Stimulated activated CD4-positive, alpha-beta T cell treated with anti-CD3 and anti-CD28 coated beads, Interleukin-1b, Interleukin-23, amount 100 ng/mL, for 24 hours (primary cell): ENCODE data around the gene GPR25.

ENCODE experiments used
- DNase-seq, 4 experiments: peaks; one replicate each; pipeline ENCODE4 v3.0.0-alpha.2; 2020; ENCODE audit warnings: low read depth in 4 of 4, low spot score in 1 of 4

GPR25 gene

GRCh38 chr1:200873116-200873670, 412 bp downstream of the GPR25 start:
- DNase-seq = no peak

- no peak for DNase-seq
Observed at GRCh38 chr1:200873671-200874397, 1.1 kb downstream of the GPR25 start.

GRCh38 chr1:200874694-200875093, 1.9 kb downstream of the GPR25 start:
- DNase-seq = no peak

- no peak for DNase-seq
Observed at GRCh38 chr1:200875416-200875815, 2.6 kb downstream of the GPR25 start.

GRCh38 chr1:200877010-200877409, 4.2 kb downstream of the GPR25 start:
- DNase-seq = no peak

GRCh38 chr1:200877839-200878551, 5.2 kb downstream of the GPR25 start:
- peak in 1 of 4 experiments; percentile 36 for DNase-seq

GRCh38 chr1:200880212-200880611, 7.4 kb downstream of the GPR25 start:
- no peak for DNase-seq

GRCh38 chr1:200883118-200883517, 10.3 kb downstream of the GPR25 start:
- no peak for DNase-seq

GRCh38 chr1:200885623-200886402, 13.0 kb downstream of the GPR25 start:
- no peak for DNase-seq

GRCh38 chr1:200886594-200886993, 13.8 kb downstream of the GPR25 start:
- DNase-seq = no peak

GRCh38 chr1:200887036-200887435, 14.3 kb downstream of the GPR25 start:
- DNase-seq = no peak

- DNase-seq = no peak
Observed at GRCh38 chr1:200887772-200888348, 15.1 kb downstream of the GPR25 start.

- peak in 1 of 4 experiments; percentile 43 for DNase-seq
Observed at GRCh38 chr1:200888349-200888838, 15.6 kb downstream of the GPR25 start.

GRCh38 chr1:200889571-200889970, 16.8 kb downstream of the GPR25 start:
- no peak for DNase-seq

GRCh38 chr1:200890027-200890426, 17.2 kb downstream of the GPR25 start:
- no peak for DNase-seq

- no peak for DNase-seq
Observed at GRCh38 chr1:200890818-200891773, 18.3 kb downstream of the GPR25 start.

- no peak for DNase-seq
Observed at GRCh38 chr1:200891774-200892157, 19.0 kb downstream of the GPR25 start.

GRCh38 chr1:200892546-200892945, 19.8 kb downstream of the GPR25 start:
- DNase-seq = no peak

GRCh38 chr1:200892958-200893357, 20.2 kb downstream of the GPR25 start:
- no peak for DNase-seq

GRCh38 chr1:200893411-200893901, 20.7 kb downstream of the GPR25 start:
- DNase-seq = no peak
